HG02763 (cell line): ENCODE data around the gene SLC35F1.
A peak's percentile ranks its signal among the peaks of the same experiment; 100 is the strongest.

Experiments
- ATAC-seq: cut with Tn5 transposase; IDR thresholded peaks from one replicate; pipeline ENCODE4 v1.9.1; 2021; ENCODE audit warnings: mild to moderate bottlenecking, moderate library complexity; ENCODE audit not compliant: unreplicated experiment

Gene SLC35F1

GRCh38 chr6:118186672-118187567 lies 279.9 kb downstream of the SLC35F1 start:
- ATAC-seq = peak; percentile 62

- ATAC-seq = peak; percentile 36
Measured at GRCh38 chr6:118187568-118188164, 280.6 kb downstream of the SLC35F1 start.

- ATAC-seq = no peak
Measured at GRCh38 chr6:118188561-118188960, 281.5 kb downstream of the SLC35F1 start.

- ATAC-seq = no peak
Measured at GRCh38 chr6:118197539-118197938, 290.5 kb downstream of the SLC35F1 start.

- ATAC-seq = no peak
Measured at GRCh38 chr6:118198746-118199145, 291.7 kb downstream of the SLC35F1 start.

- ATAC-seq = no peak
Measured at GRCh38 chr6:118200160-118200559, 293.1 kb downstream of the SLC35F1 start.

- ATAC-seq = no peak
Measured at GRCh38 chr6:118202517-118202916, 295.5 kb downstream of the SLC35F1 start.

GRCh38 chr6:118203545-118203944 lies 296.5 kb downstream of the SLC35F1 start:
- ATAC-seq = no peak

- no peak for ATAC-seq
Measured at GRCh38 chr6:118206221-118206620, 299.2 kb downstream of the SLC35F1 start.

- ATAC-seq = no peak
Measured at GRCh38 chr6:118207947-118208346, 300.9 kb downstream of the SLC35F1 start.

GRCh38 chr6:118212451-118213173 lies 305.5 kb downstream of the SLC35F1 start:
- no peak for ATAC-seq

- ATAC-seq = no peak
Measured at GRCh38 chr6:118215269-118215668, 308.2 kb downstream of the SLC35F1 start.

GRCh38 chr6:118216751-118217150 lies 309.7 kb downstream of the SLC35F1 start:
- no peak for ATAC-seq

GRCh38 chr6:118218156-118218555 lies 311.1 kb downstream of the SLC35F1 start:
- no peak for ATAC-seq

- ATAC-seq = no peak
Measured at GRCh38 chr6:118220429-118221128, 313.5 kb downstream of the SLC35F1 start.

- no peak for ATAC-seq
Measured at GRCh38 chr6:118223316-118223715, 316.3 kb downstream of the SLC35F1 start.

- ATAC-seq = no peak
Measured at GRCh38 chr6:118228886-118229285, 321.8 kb downstream of the SLC35F1 start.

- ATAC-seq = no peak
Measured at GRCh38 chr6:118240878-118241528, 333.9 kb downstream of the SLC35F1 start.

- no peak for ATAC-seq
Measured at GRCh38 chr6:118246406-118246805, 339.3 kb downstream of the SLC35F1 start.

GRCh38 chr6:118248171-118248570 lies 341.1 kb downstream of the SLC35F1 start:
- no peak for ATAC-seq
